Thyroid gland (tissue), 4 donors: ENCODE data around the gene ADCY9. TPM values are rescaled to one million over a fixed set of nuclear protein-coding genes. Genes with fewer than 3 reads are reported as not detected.

Experiments
- DNase-seq, 2 donors: peaks; one replicate each; pipeline ENCODE4 v3.0.0-alpha.2; 2019
- H3K27ac ChIP-seq, 3 donors: fragments of 200-600 bp; sonication (generic); 1 replicate in 2 of 3; 2 replicates in 1 of 3; pipeline ENCODE4 v1.5.1; 2016 to 2019; ENCODE audit warnings: mild to moderate bottlenecking in 1 of 3, moderate library complexity in 1 of 3
- H3K27me3 ChIP-seq: fragments of 200-600 bp; sonication (generic); one replicate; pipeline ENCODE4 v1.5.1; 2019
- H3K36me3 ChIP-seq, 2 donors: fragments of 200-600 bp; sonication (generic); one replicate each; pipeline ENCODE4 v1.5.1; 2016 to 2019
- H3K4me1 ChIP-seq, 2 donors: fragments of 200-600 bp; sonication (generic); one replicate each; pipeline ENCODE4 v1.5.1; 2017 to 2019
- H3K4me3 ChIP-seq, 3 donors: fragments of 200-600 bp; sonication (generic); replicated peaks in 1 of 3; 1 replicate in 2 of 3; 2 replicates in 1 of 3; pipeline ENCODE4 v1.5.1; 2016; ENCODE audit warnings: mild to moderate bottlenecking in 1 of 3
- H3K9me3 ChIP-seq: fragments of 200-600 bp; sonication (generic); one replicate; pipeline ENCODE4 v1.5.1; 2017
- CTCF ChIP-seq, 6 experiments: fragments of 200-600 bp in 3 of 6; fragments of 450-650 bp in 3 of 6; sonication (generic) in 3 of 6; IDR thresholded peaks; one replicate each; pipeline ENCODE4 v1.5.1; 2016 to 2019; ENCODE audit warnings: antibody characterized with exemption in 6 of 6, mild to moderate bottlenecking in 2 of 6, inconsistent platforms in 1 of 6, moderate library complexity in 1 of 6
- POLR2A ChIP-seq, 2 donors: fragments of 450-650 bp; IDR thresholded peaks; one replicate each; pipeline ENCODE4 v1.6.1; 2017; ENCODE audit warnings: antibody characterized with exemption in 2 of 2, mild to moderate bottlenecking in 2 of 2, moderate library complexity in 1 of 2
- whole genome bisulfite sequencing, 2 donors: methylation state at CpG; one replicate each; pipeline ENCODE4 v1.1.5; 2017; 5-methylcytosine and 5-hydroxymethylcytosine counted together
- intact Hi-C: fragments of 100-400 bp; cut with DNase I; formaldehyde crosslinking; loops from one replicate; pipeline ENCODE4 v1.15.1; 2023
- total RNA-seq, 4 donors: library from RNA; depleted of rRNA; stranded (reverse); fragments of >200 nt; gene quantifications; one replicate each; pipeline ENCODE4 v1.2.3, GENCODE V29; 2016

The ADCY9 gene
- total RNA-seq, 4 donors from 2014 or later, result 61.4 to 123 (median 94.1) TPM

- no peak overlapping the region for H3K4me3 ChIP-seq
- no peaks in the 10 kb centered on the region for H3K4me1 ChIP-seq
- TF ChIP-seq CTCF (IDR thresholded peaks at IDR 0.05) (no peak), POLR2A (IDR thresholded peaks at IDR 0.05) (no peak)
Measured at GRCh38 chr16:3984111-3985060, 131.9 kb downstream of the ADCY9 start.

GRCh38 chr16:3983081-3983520, 133.1 kb downstream of the ADCY9 start:
- H3K27me3 ChIP-seq, result no peaks in the 10 kb centered on the region
- no peak overlapping the region for H3K4me3 ChIP-seq
- DNase-seq, result peak; percentile 86 to 89
- H3K9me3 ChIP-seq, result no peaks in the 10 kb centered on the region
- peak overlapping the region in 1 of 3 donors; percentile 8 for H3K27ac ChIP-seq
- intact Hi-C loops, result no loop called here
- TF ChIP-seq POLR2A (IDR thresholded peaks at IDR 0.05), result no peak
- peak; percentile 20 to 85 (median 78) for TF ChIP-seq CTCF (IDR thresholded peaks at IDR 0.05)
- no peaks in the 10 kb centered on the region for H3K4me1 ChIP-seq
- 30 to 36% methylated on average over 15 to 22 of the region's 22 CpGs for WGBS, 2 donors
- peaks cover 22 to 26% of the 10 kb centered on the region in 2 donors for H3K36me3 ChIP-seq

More at GRCh38 chr16:3984111-3985060, 131.9 kb downstream of the ADCY9 start:
- no peaks in the 10 kb centered on the region for H3K9me3 ChIP-seq
- H3K27ac ChIP-seq, result no peak overlapping the region
- no peaks in the 10 kb centered on the region for H3K27me3 ChIP-seq
- peaks cover 16 to 19% of the 10 kb centered on the region in 2 donors for H3K36me3 ChIP-seq
- intact Hi-C loops, result no loop called here
- DNase-seq, result no peak
- WGBS, 2 donors, result 91 to 96% methylated on average over 23 to 29 of the region's 31 CpGs

GRCh38 chr16:3982216-3982615, 134.0 kb downstream of the ADCY9 start:
- H3K4me3 ChIP-seq, result no peak overlapping the region
- H3K27ac ChIP-seq, result no peak overlapping the region
- H3K9me3 ChIP-seq, result no peaks in the 10 kb centered on the region
- TF ChIP-seq CTCF (IDR thresholded peaks at IDR 0.05) (no peak), POLR2A (IDR thresholded peaks at IDR 0.05) (no peak)
- no peak for DNase-seq
- peaks cover 21 to 35% of the 10 kb centered on the region in 2 donors for H3K36me3 ChIP-seq
- intact Hi-C loops, result no loop called here
- 96 to 100% methylated on average over 8 to 12 of the region's 13 CpGs for WGBS, 2 donors
- H3K4me1 ChIP-seq, result no peaks in the 10 kb centered on the region
- H3K27me3 ChIP-seq, result no peaks in the 10 kb centered on the region

GRCh38 chr16:3980253-3981111, 135.8 kb downstream of the ADCY9 start:
- DNase-seq, result no peak
- H3K4me1 ChIP-seq, result no peaks in the 10 kb centered on the region
- H3K27me3 ChIP-seq, result no peaks in the 10 kb centered on the region
- no peaks in the 10 kb centered on the region for H3K9me3 ChIP-seq
- no peak overlapping the region for H3K4me3 ChIP-seq
- intact Hi-C loops, result no loop called here
- peak overlapping the region in 1 of 3 donors; percentile 33 for H3K27ac ChIP-seq
- TF ChIP-seq CTCF (IDR thresholded peaks at IDR 0.05) (no peak), POLR2A (IDR thresholded peaks at IDR 0.05) (no peak)
- H3K36me3 ChIP-seq, result peaks cover 29 to 44% of the 10 kb centered on the region in 2 donors
- WGBS, 2 donors, result 78 to 86% methylated on average over 18 to 20 of the region's 20 CpGs
